SU-DHL-6 (cell line): ENCODE data around the gene URB2.

Source experiments
- H2AFZ ChIP-seq: fragments of 200-600 bp; sonication (generic); 2 replicates; pipeline ENCODE4 v1.6.1; 2014; ENCODE audit warnings: low read depth, mild to moderate bottlenecking, moderate library complexity, mixed read lengths, antibody characterized with exemption, low read length; ENCODE audit not compliant: severe bottlenecking
- H3F3A ChIP-seq: fragments of 200-600 bp; shearing (Covaris generic); 2 replicates; pipeline ENCODE4 v1.6.0; 2016; ENCODE audit warnings: antibody characterized with exemption, mild to moderate bottlenecking; ENCODE audit not compliant: insufficient read depth
- H3K27ac ChIP-seq: fragments of 200-600 bp; sonication (generic); 2 replicates; pipeline ENCODE4 v1.5.1; 2016; ENCODE audit warnings: low read depth, mild to moderate bottlenecking, low read length, moderate library complexity, mixed read lengths
- H3K27me3 ChIP-seq: fragments of 200-600 bp; sonication (generic), shearing (Covaris generic); 2 replicates; pipeline ENCODE4 v1.6.0; 2014; ENCODE audit warnings: mild to moderate bottlenecking, low read length
- H3K36me3 ChIP-seq: fragments of 200-600 bp; sonication (generic); 2 replicates; pipeline ENCODE4 v1.6.1; 2014; ENCODE audit warnings: mild to moderate bottlenecking, low read length, mixed read lengths
- H3K4me2 ChIP-seq: fragments of 300-600, 200-600 bp; shearing (Covaris generic), sonication (generic); 2 replicates; pipeline ENCODE4 v1.6.0; 2014; ENCODE audit warnings: low read length, low read depth, mild to moderate bottlenecking; ENCODE audit not compliant: poor library complexity, severe bottlenecking
- H3K4me3 ChIP-seq: fragments of 200-600 bp; sonication (generic); 2 replicates; pipeline ENCODE4 v1.5.1; 2014; ENCODE audit warnings: antibody characterized with exemption, low read length, mild to moderate bottlenecking, mixed read lengths; ENCODE audit not compliant: insufficient read depth, poor library complexity, severe bottlenecking
- H3K79me2 ChIP-seq: fragments of 200-600 bp; sonication (generic); 2 replicates; pipeline ENCODE4 v1.6.1; 2014; ENCODE audit warnings: mild to moderate bottlenecking, low read length, moderate library complexity; ENCODE audit not compliant: insufficient read depth
- H3K9ac ChIP-seq: fragments of 200-600 bp; sonication (generic); 2 replicates; pipeline ENCODE4 v1.7.0; 2014; ENCODE audit warnings: mild to moderate bottlenecking, low read length
- H3K9me2 ChIP-seq: fragments of 200-600 bp; sonication (generic); replicated peaks from 2 replicates; pipeline ENCODE4 v1.6.1; 2014; ENCODE audit warnings: low read length; ENCODE audit not compliant: insufficient read depth
- H3K9me3 ChIP-seq: fragments of 200-600 bp; sonication (generic); 2 replicates; pipeline ENCODE4 v1.6.1; 2014; ENCODE audit warnings: low read length, mixed read lengths; ENCODE audit not compliant: insufficient read depth
- H4K20me1 ChIP-seq: fragments of 200-600 bp; sonication (generic); 2 replicates; pipeline ENCODE4 v1.6.1; 2014; ENCODE audit warnings: low read depth, mild to moderate bottlenecking, antibody characterized with exemption, low read length, moderate library complexity, mixed read lengths
- EZH2phosphoT487 ChIP-seq: fragments of 200-600 bp; sonication (generic), shearing (Covaris generic); conservative IDR thresholded peaks from 2 replicates; pipeline ENCODE4 v1.6.1; 2018; ENCODE audit warnings: mild to moderate bottlenecking, antibody characterized with exemption, low read length, moderate library complexity, mixed read lengths
- TF ChIP-seq, protein P1 (sequence below): fragments of 200-600 bp; sonication (generic); IDR thresholded peaks from one replicate; pipeline ENCODE4 v1.5.1; 2017; ENCODE audit warnings: antibody characterized with exemption, mild to moderate bottlenecking, low read length, moderate library complexity; ENCODE audit not compliant: insufficient read depth, poor library complexity, severe bottlenecking

The URB2 gene

DNA sequence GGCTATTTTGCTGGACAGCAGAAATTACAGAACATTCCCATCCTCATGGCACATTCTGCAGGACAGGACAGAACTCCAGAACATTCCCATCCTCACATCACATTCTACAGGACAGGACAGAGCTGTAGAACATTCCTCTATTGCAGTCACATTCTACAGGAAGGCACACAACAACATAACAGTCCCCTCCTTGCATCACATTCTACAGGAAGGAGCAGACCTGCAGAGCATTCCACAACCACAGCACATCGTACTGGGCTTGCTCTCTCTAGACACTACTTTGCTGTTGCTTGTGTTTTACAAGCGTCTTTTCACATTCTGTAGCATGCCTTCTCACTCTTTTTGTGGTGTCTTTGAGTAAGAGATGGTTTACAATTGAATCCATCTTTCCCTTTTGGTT lies 40.7 kb upstream of the URB2 start:
- no peak overlapping the region for H2AFZ ChIP-seq
- H3K9me3 ChIP-seq: no peaks in the 10 kb centered on the region
- H3F3A ChIP-seq: no peaks in the 10 kb centered on the region
- no peaks in the 10 kb centered on the region for H3K27me3 ChIP-seq
- H3K9me2 ChIP-seq: no peaks in the 10 kb centered on the region
- TF ChIP-seq, protein P1, sequence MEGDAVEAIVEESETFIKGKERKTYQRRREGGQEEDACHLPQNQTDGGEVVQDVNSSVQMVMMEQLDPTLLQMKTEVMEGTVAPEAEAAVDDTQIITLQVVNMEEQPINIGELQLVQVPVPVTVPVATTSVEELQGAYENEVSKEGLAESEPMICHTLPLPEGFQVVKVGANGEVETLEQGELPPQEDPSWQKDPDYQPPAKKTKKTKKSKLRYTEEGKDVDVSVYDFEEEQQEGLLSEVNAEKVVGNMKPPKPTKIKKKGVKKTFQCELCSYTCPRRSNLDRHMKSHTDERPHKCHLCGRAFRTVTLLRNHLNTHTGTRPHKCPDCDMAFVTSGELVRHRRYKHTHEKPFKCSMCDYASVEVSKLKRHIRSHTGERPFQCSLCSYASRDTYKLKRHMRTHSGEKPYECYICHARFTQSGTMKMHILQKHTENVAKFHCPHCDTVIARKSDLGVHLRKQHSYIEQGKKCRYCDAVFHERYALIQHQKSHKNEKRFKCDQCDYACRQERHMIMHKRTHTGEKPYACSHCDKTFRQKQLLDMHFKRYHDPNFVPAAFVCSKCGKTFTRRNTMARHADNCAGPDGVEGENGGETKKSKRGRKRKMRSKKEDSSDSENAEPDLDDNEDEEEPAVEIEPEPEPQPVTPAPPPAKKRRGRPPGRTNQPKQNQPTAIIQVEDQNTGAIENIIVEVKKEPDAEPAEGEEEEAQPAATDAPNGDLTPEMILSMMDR: no peak
- no peak for TF ChIP-seq EZH2phosphoT487
- no peak overlapping the region for H3K9ac ChIP-seq
- H3K27ac ChIP-seq: no peak overlapping the region
- no peak overlapping the region for H3K4me2 ChIP-seq
- H3K36me3 ChIP-seq: no peaks in the 10 kb centered on the region
- H4K20me1 ChIP-seq: no peaks in the 10 kb centered on the region
- no peak overlapping the region for H3K4me3 ChIP-seq
- H3K79me2 ChIP-seq: no peaks in the 10 kb centered on the region

DNA sequence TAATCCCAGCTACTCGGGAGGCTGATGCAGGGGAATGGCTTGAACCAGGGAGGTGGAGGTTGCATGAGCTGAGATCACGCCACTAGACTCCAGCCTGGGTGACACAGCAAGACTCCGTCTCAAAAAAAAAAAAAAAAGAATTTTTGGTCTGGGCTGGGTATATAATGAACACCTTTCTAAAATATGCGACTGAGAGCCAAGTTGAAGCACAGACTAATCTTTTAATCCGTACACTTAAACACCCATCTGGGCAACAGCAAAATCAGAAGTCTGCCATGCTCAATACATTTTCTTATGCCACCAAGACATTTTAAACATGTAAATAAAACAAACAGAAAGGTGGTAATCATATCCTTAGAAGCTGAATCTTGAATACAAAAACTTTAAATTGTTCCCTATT lies 35.9 kb upstream of the URB2 start:
- no peaks in the 10 kb centered on the region for H4K20me1 ChIP-seq
- no peak overlapping the region for H3K4me2 ChIP-seq
- no peak for TF ChIP-seq EZH2phosphoT487
- TF ChIP-seq, protein P1: no peak
- no peaks in the 10 kb centered on the region for H3K36me3 ChIP-seq
- H3K4me3 ChIP-seq: no peak overlapping the region
- no peak overlapping the region for H2AFZ ChIP-seq
- H3K9ac ChIP-seq: no peak overlapping the region
- no peak overlapping the region for H3K27ac ChIP-seq
- no peaks in the 10 kb centered on the region for H3K27me3 ChIP-seq
- no peaks in the 10 kb centered on the region for H3K79me2 ChIP-seq
- no peaks in the 10 kb centered on the region for H3K9me3 ChIP-seq
- H3K9me2 ChIP-seq: no peaks in the 10 kb centered on the region
- no peaks in the 10 kb centered on the region for H3F3A ChIP-seq

DNA sequence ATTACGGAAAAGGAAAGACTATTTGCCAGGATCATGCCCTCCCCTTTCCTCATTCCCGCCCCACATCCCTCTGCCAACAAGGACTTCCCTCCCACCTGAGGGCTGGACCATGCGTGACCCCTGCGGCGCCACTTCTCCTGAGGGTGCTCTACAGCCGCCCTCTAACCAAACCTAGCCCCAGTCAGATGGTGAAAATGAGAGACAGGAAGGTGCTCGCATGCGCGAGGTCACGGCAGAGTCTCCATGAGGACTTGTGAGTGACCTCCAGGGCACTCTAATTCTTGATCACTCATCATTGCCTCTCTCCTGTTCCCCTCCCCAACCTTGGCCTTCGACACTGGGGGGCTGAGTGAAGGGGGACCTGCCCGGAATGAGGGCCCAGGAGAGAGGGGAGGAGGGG lies 32.2 kb upstream of the URB2 start:
- Histone ChIP-seq H3K4me2 (no peak overlapping the region), H3F3A (no peaks in the 10 kb centered on the region), H3K79me2 (peaks cover 17% of the 10 kb centered on the region; the same call in 1 of the 2 replicates), H3K9ac (no peak overlapping the region), H2AFZ (no peak overlapping the region), H3K27me3 (no peaks in the 10 kb centered on the region), H3K36me3 (no peaks in the 10 kb centered on the region), H3K4me3 (no peak overlapping the region), H4K20me1 (no peaks in the 10 kb centered on the region; the same call in 1 of the 2 replicates), H3K27ac (no peak overlapping the region), H3K9me3 (no peaks in the 10 kb centered on the region), H3K9me2 (no peaks in the 10 kb centered on the region)
- TF ChIP-seq, protein P1: no peak
- no peak for TF ChIP-seq EZH2phosphoT487
